ENCODE measurements around the gene REPS2. TPM values are rescaled to one million over a fixed set of nuclear protein-coding genes. Genes with fewer than 3 reads are reported as not detected.

Gene REPS2
- polyA plus RNA-seq, 3 donors = 2.1 to 4.7 (median 3.6) TPM

GRCh38 chrX:17095161-17095560 is 148.7 kb downstream of the REPS2 start:
- H3K9me3 ChIP-seq (replicated peaks in 1 of 2; ENCODE audit: control insufficient read depth in 1 of 2, insufficient read depth in 1 of 2, low read length in 2 of 2) = no peaks in the 10 kb centered on the region
- no peaks in the 10 kb centered on the region for H3K36me3 ChIP-seq (replicated peaks in 1 of 2; ENCODE audit: control insufficient read depth in 1 of 2, insufficient read depth in 2 of 2, low read length in 2 of 2)
- peaks cover 0 to 16% (median 0%) of the 10 kb centered on the region in 3 donors for H3K27me3 Mint-ChIP-seq (ENCODE audit: low read depth in 3 of 3)
- no peak overlapping the region for H3K4me2 ChIP-seq (replicated peaks; ENCODE audit: extremely low read depth, low read length, poor library complexity, severe bottlenecking)
- intact Hi-C loops (cut with micrococcal nuclease) = no loop called here
- no peak for DNase-seq
- no peak overlapping the region for H3K9ac ChIP-seq (ENCODE audit: insufficient read depth, low read length, poor library complexity, severe bottlenecking)
- TF ChIP-seq CTCF (IDR thresholded peaks at IDR 0.05) = no peak
- peaks cover 0 to 2% of the 10 kb centered on the region in 2 donors for H3K36me3 Mint-ChIP-seq
- H3K9me3 Mint-ChIP-seq = peaks cover 0 to 7% (median 0%) of the 10 kb centered on the region in 7 donors
- no peak overlapping the region for H3K4me3 ChIP-seq (replicated peaks in 1 of 3; ENCODE audit: low read depth in 2 of 3, low read length in 3 of 3)
- no peaks in the 10 kb centered on the region for H3K4me1 Mint-ChIP-seq
- no peak overlapping the region for H3K4me3 Mint-ChIP-seq
- no peak overlapping the region for H2AFZ ChIP-seq (ENCODE audit: insufficient read depth, low read depth, low read length, poor library complexity, severe bottlenecking)
- no peak overlapping the region for H3K27ac Mint-ChIP-seq
- no peaks in the 10 kb centered on the region for H3K4me1 ChIP-seq (ENCODE audit: control insufficient read depth in 1 of 2, insufficient read depth in 2 of 2, low read length in 2 of 2)
- H4K20me1 ChIP-seq (ENCODE audit: insufficient read depth, low read length) = no peaks in the 10 kb centered on the region
- H3K27ac ChIP-seq (ENCODE audit: low read depth in 1 of 2, low read length in 2 of 2) = no peak overlapping the region
- H3K27me3 ChIP-seq (ENCODE audit: control insufficient read depth in 2 of 2, insufficient read depth in 2 of 2, low read length in 2 of 2) = peaks cover 0 to 12% of the 10 kb centered on the region in 2 donors
- H3K79me2 ChIP-seq (ENCODE audit: insufficient read depth, low read length) = no peaks in the 10 kb centered on the region

DNA sequence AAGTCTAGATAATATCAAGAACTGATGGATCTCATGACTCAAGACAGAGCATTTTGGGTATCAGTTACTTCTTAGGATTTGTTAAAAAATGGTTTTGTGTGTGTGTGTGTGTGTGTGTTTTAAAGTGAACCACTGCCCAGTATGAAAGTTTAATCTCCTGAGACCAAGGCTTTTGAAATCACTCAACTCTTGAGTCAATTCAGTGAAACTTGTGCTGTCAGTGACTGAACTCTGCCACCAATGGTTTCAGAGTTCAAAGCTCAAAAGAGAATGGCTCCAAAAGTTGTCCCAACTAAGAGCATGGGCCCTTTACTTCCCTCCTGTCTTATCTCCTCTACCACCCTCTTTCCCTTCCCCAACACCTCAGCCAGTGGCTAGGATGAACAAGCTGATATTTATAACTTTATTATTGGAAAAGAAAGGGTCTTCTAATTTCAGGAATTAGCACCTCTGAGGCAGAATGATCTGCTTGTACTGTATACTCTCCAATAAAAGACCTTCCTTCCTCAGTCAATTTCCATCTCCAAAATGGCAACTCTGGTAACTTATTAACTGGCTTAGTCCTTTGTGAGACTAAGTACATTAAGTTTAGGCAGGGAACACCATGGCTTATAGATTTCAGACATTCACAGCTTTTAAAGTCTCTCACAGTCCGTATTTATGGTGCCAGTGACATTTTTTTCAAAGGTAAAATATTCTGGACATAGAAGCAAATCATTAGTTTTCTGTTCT is 152.2 kb downstream of the REPS2 start:
- H3K27me3 ChIP-seq (ENCODE audit: control insufficient read depth in 2 of 2, insufficient read depth in 2 of 2, low read length in 2 of 2) = peaks cover 0 to 14% of the 10 kb centered on the region in 2 donors
- H3K4me2 ChIP-seq (replicated peaks; ENCODE audit: extremely low read depth, low read length, poor library complexity, severe bottlenecking) = no peak overlapping the region
- no peaks in the 10 kb centered on the region for H4K20me1 ChIP-seq (ENCODE audit: insufficient read depth, low read length)
- peaks cover 0 to 10% (median 0%) of the 10 kb centered on the region in 3 donors for H3K27me3 Mint-ChIP-seq (ENCODE audit: low read depth in 3 of 3)
- H3K4me1 ChIP-seq (ENCODE audit: control insufficient read depth in 1 of 2, insufficient read depth in 2 of 2, low read length in 2 of 2) = no peaks in the 10 kb centered on the region
- H3K79me2 ChIP-seq (ENCODE audit: insufficient read depth, low read length) = no peaks in the 10 kb centered on the region
- no peak overlapping the region for H3K4me3 ChIP-seq (replicated peaks in 1 of 3; ENCODE audit: low read depth in 2 of 3, low read length in 3 of 3)
- peaks cover 0 to 5% (median 0%) of the 10 kb centered on the region in 7 donors for H3K9me3 Mint-ChIP-seq
- no CpG with 5 or more reads among the region's 1 CpG for WGBS (ENCODE audit: insufficient coverage)
- no peak overlapping the region for H2AFZ ChIP-seq (ENCODE audit: insufficient read depth, low read depth, low read length, poor library complexity, severe bottlenecking)
- no peaks in the 10 kb centered on the region for H3K36me3 Mint-ChIP-seq
- no peaks in the 10 kb centered on the region for H3K36me3 ChIP-seq (replicated peaks in 1 of 2; ENCODE audit: control insufficient read depth in 1 of 2, insufficient read depth in 2 of 2, low read length in 2 of 2)
- TF ChIP-seq CTCF (IDR thresholded peaks at IDR 0.05) = no peak
- H3K4me1 Mint-ChIP-seq = no peaks in the 10 kb centered on the region
- H3K4me3 Mint-ChIP-seq = no peak overlapping the region
- H3K9ac ChIP-seq (ENCODE audit: insufficient read depth, low read length, poor library complexity, severe bottlenecking) = no peak overlapping the region
- H3K27ac Mint-ChIP-seq = no peak overlapping the region
- intact Hi-C loops (cut with micrococcal nuclease) = no loop called here
- no peak for DNase-seq
- no peak overlapping the region for H3K27ac ChIP-seq (ENCODE audit: low read depth in 1 of 2, low read length in 2 of 2)
- H3K9me3 ChIP-seq (replicated peaks in 1 of 2; ENCODE audit: control insufficient read depth in 1 of 2, insufficient read depth in 1 of 2, low read length in 2 of 2) = no peaks in the 10 kb centered on the region
